H1 (cell line): Measurements from ENCODE around the gene CPNE4. TPM values are rescaled to one million over a fixed set of nuclear protein-coding genes. Genes with fewer than 3 reads are reported as not detected.

Source experiments
- CTCF ChIA-PET: fragments of 300-600 bp; sonication (Branson Sonifier 250); formaldehyde crosslinking; loops from one replicate; lab custom pipeline; 2021; ENCODE audit not compliant: partially characterized antibody; lab: Charles Lee
- POLR2A ChIA-PET: fragments of 300-600 bp; sonication (Branson Sonifier 250); formaldehyde crosslinking; loops from one replicate; lab custom pipeline; 2021; ENCODE audit warnings: inconsistent platforms; ENCODE audit not compliant: partially characterized antibody; lab: Charles Lee
- DNase-seq, 2 experiments: peaks; one replicate each; pipeline versions ENCODE4 v3.0.0 to v3.0.0-alpha.2; 2010 to 2022; ENCODE audit warnings: low spot score in 2 of 2, low read depth in 1 of 2, mixed read lengths in 1 of 2
- FAIRE-seq: peaks from 2 replicates; lab custom pipeline; 2011; peaks lifted over from hg19 to GRCh38; lab: Jason Lieb, UNC
- H2AFZ ChIP-seq: 2 replicates; pipeline ENCODE4 v1.8.1; 2012; ENCODE audit warnings: low read length, inconsistent platforms
- H2AK5ac ChIP-seq: 2 replicates; pipeline ENCODE4 v1.6.1; 2013; ENCODE audit warnings: low read depth, low read length
- H2BK120ac ChIP-seq: replicated peaks from 2 replicates; pipeline ENCODE3; 2013; ENCODE audit warnings: low read depth, low read length, inconsistent platforms
- H2BK12ac ChIP-seq: 2 replicates; pipeline ENCODE4 v1.6.1; 2013; ENCODE audit warnings: low read depth, low read length
- H2BK15ac ChIP-seq: 2 replicates; pipeline ENCODE4 v1.6.1; 2013; ENCODE audit warnings: low read length
- H2BK20ac ChIP-seq: 2 replicates; pipeline ENCODE4 v1.6.1; 2013; ENCODE audit warnings: low read length
- H2BK5ac ChIP-seq: 2 replicates; pipeline ENCODE4 v1.6.1; 2013; ENCODE audit warnings: low read depth, low read length
- H3K14ac ChIP-seq: 2 replicates; pipeline ENCODE4 v1.6.1; 2013; ENCODE audit warnings: inconsistent platforms; ENCODE audit not compliant: insufficient read length
- H3K18ac ChIP-seq: 2 replicates; pipeline ENCODE4 v1.6.1; 2013; ENCODE audit warnings: low read length; ENCODE audit errors: extremely low read depth
- H3K23ac ChIP-seq: 2 replicates; pipeline ENCODE4 v1.6.1; 2013; ENCODE audit warnings: inconsistent platforms; ENCODE audit not compliant: insufficient read length
- H3K23me2 ChIP-seq: 2 replicates; pipeline ENCODE4 v1.6.1; 2013; ENCODE audit warnings: low read depth, low read length
- H3K27ac ChIP-seq: 2 replicates; pipeline ENCODE4 v1.6.1; 2011; ENCODE audit warnings: low read depth, low read length, inconsistent platforms
- H3K27me3 ChIP-seq, 4 experiments: replicated peaks in 1 of 4; 1 replicate in 1 of 4; 2 replicates in 3 of 4; pipeline versions ENCODE4 v1.6.1 to v1.8.1; 2011 to 2013; ENCODE audit warnings: low read length in 3 of 4, mild to moderate bottlenecking in 3 of 4, inconsistent platforms in 2 of 4, mixed read lengths in 2 of 4, moderate library complexity in 1 of 4; ENCODE audit not compliant: control insufficient read depth in 3 of 4, insufficient read depth in 3 of 4; ENCODE audit errors: extremely low read depth in 1 of 4
- H3K36me3 ChIP-seq, 4 experiments: 2 replicates each; pipeline versions ENCODE4 v1.6.1 to v1.8.1; 2011 to 2013; ENCODE audit warnings: mild to moderate bottlenecking in 4 of 4, low read length in 3 of 4, moderate library complexity in 2 of 4, control low read depth in 1 of 4, inconsistent platforms in 1 of 4; ENCODE audit not compliant: insufficient read depth in 4 of 4, control insufficient read depth in 2 of 4
- H3K4ac ChIP-seq: replicated peaks from 2 replicates; pipeline ENCODE3; 2013; ENCODE audit warnings: low read length, low read depth, mixed read lengths, inconsistent platforms; ENCODE audit not compliant: insufficient read length
- H3K4me1 ChIP-seq, 4 experiments: replicated peaks in 1 of 4; 1 replicate in 1 of 4; 2 replicates in 3 of 4; pipeline versions ENCODE4 v1.6.1 to v1.8.1; 2011 to 2013; ENCODE audit warnings: low read length in 3 of 4, inconsistent platforms in 2 of 4, mixed read lengths in 1 of 4; ENCODE audit not compliant: insufficient read depth in 4 of 4, control insufficient read depth in 3 of 4
- H3K4me2 ChIP-seq, 2 experiments: 2 replicates each; pipeline versions ENCODE4 v1.6.1 to v1.8.1; 2011 to 2013; ENCODE audit warnings: low read depth in 2 of 2, low read length in 2 of 2, control low read depth in 1 of 2, inconsistent platforms in 1 of 2, mild to moderate bottlenecking in 1 of 2; ENCODE audit not compliant: insufficient read depth in 1 of 2
- H3K4me3 ChIP-seq, 4 experiments: fragments of 200-600, 300-600 bp in 1 of 4; sonication (generic), shearing (Covaris generic), sonication (Bioruptor Twin) in 1 of 4; 2 replicates each; pipeline versions ENCODE4 v1.5.1 to v1.8.1; 2011 to 2016; ENCODE audit warnings: low read length in 4 of 4, low read depth in 3 of 4, control low read depth in 2 of 4, inconsistent platforms in 2 of 4, mild to moderate bottlenecking in 2 of 4, mixed read lengths in 1 of 4, moderate library complexity in 1 of 4; ENCODE audit not compliant: insufficient read depth in 2 of 4; ENCODE audit errors: extremely low read depth in 1 of 4
- H3K56ac ChIP-seq: replicated peaks from 2 replicates; pipeline ENCODE3; 2013; ENCODE audit warnings: low read depth, mild to moderate bottlenecking, mixed read lengths, low read length, inconsistent platforms; ENCODE audit not compliant: insufficient read length
- H3K79me1 ChIP-seq: 2 replicates; pipeline ENCODE4 v1.6.1; 2013; ENCODE audit warnings: low read depth, low read length, control low read depth
- H3K79me2 ChIP-seq, 2 experiments: 2 replicates each; pipeline versions ENCODE4 v1.6.1 to v1.8.1; 2012 to 2013; ENCODE audit warnings: low read length in 2 of 2, mild to moderate bottlenecking in 2 of 2, inconsistent platforms in 1 of 2; ENCODE audit not compliant: insufficient read depth in 2 of 2, control insufficient read depth in 1 of 2
- H3K9ac ChIP-seq, 4 experiments: replicated peaks in 1 of 4; 1 replicate in 1 of 4; 2 replicates in 3 of 4; pipeline versions ENCODE4 v1.6.1 to v1.8.1; 2011 to 2013; ENCODE audit warnings: low read depth in 3 of 4, low read length in 3 of 4, control low read depth in 2 of 4, mild to moderate bottlenecking in 2 of 4, moderate library complexity in 2 of 4, inconsistent platforms in 1 of 4; ENCODE audit errors: extremely low read depth in 1 of 4
- H3K9me3 ChIP-seq, 2 experiments: 2 replicates each; pipeline versions ENCODE4 v1.6.1 to v1.8.1; 2012 to 2013; ENCODE audit warnings: mild to moderate bottlenecking in 2 of 2, moderate library complexity in 2 of 2, control low read depth in 1 of 2, inconsistent platforms in 1 of 2, low read depth in 1 of 2, low read length in 1 of 2, mixed read lengths in 1 of 2; ENCODE audit not compliant: insufficient read depth in 2 of 2
- H4K20me1 ChIP-seq, 2 experiments: replicated peaks in 1 of 2; 2 replicates each; pipeline versions ENCODE3 to v1.8.1; 2011 to 2013; ENCODE audit warnings: inconsistent platforms in 2 of 2, low read length in 2 of 2, mild to moderate bottlenecking in 1 of 2; ENCODE audit not compliant: insufficient read depth in 2 of 2, control insufficient read depth in 1 of 2
- H4K5ac ChIP-seq: 2 replicates; pipeline ENCODE4 v1.6.1; 2013; ENCODE audit warnings: low read length, low read depth, mixed read lengths, inconsistent platforms; ENCODE audit not compliant: insufficient read length
- H4K8ac ChIP-seq: 2 replicates; pipeline ENCODE4 v1.8.0; 2013; ENCODE audit warnings: mild to moderate bottlenecking, moderate library complexity, low read length, inconsistent platforms; ENCODE audit not compliant: insufficient read depth; ENCODE audit errors: extremely low read depth
- H4K91ac ChIP-seq: replicated peaks from 2 replicates; pipeline ENCODE3; 2013; ENCODE audit warnings: low read length, mixed read lengths, inconsistent platforms; ENCODE audit not compliant: insufficient read length
- GABPA ChIP-seq: IDR thresholded peaks from 2 replicates; pipeline ENCODE4 v1.6.1; 2011; ENCODE audit warnings: mild to moderate bottlenecking, low read length, moderate library complexity, borderline replicate concordance; ENCODE audit not compliant: insufficient read depth
- KDM5A ChIP-seq: fragments of 200-600 bp; IDR thresholded peaks from 2 replicates; pipeline ENCODE4 v1.7.1; 2012; ENCODE audit warnings: mild to moderate bottlenecking, low read length, inconsistent platforms, mixed read lengths
- SIX5 ChIP-seq: IDR thresholded peaks from 2 replicates; pipeline ENCODE4 v1.6.1; 2011; ENCODE audit warnings: mild to moderate bottlenecking, low read depth, low read length
- WGBS, 2 experiments: shearing (Covaris generic) in 1 of 2; methylation state at CpG; one replicate each; pipeline versions ENCODE4 v1.1.6 to v1.1.7; 2013 to 2015; ENCODE audit warnings: low lambda C conversion rate in 2 of 2, mixed read lengths in 2 of 2, inconsistent platforms in 1 of 2, low coverage in 1 of 2, missing lambda C conversion rate in 1 of 2; ENCODE audit not compliant: insufficient replicate concordance in 2 of 2, insufficient coverage in 1 of 2, insufficient read length in 1 of 2; ENCODE audit errors: extremely low coverage in 1 of 2, missing lambda C conversion rate in 1 of 2; 5-methylcytosine and 5-hydroxymethylcytosine counted together
- polyA plus RNA-seq, 7 experiments: library from polyadenylated mRNA; depleted of rRNA in 3 of 7; stranded (reverse) in 5 of 7; unstranded in 2 of 7; fragments of >200 nt in 5 of 7; fragments of 200-250 nt in 2 of 7; gene quantifications; 1 replicate in 5 of 7; 2 replicates in 1 of 7; 4 replicates in 1 of 7; pipeline versions ENCODE4 v1.2.1 to v1.2.3, GENCODE V29; 2011 to 2013; ENCODE audit warnings: missing spikeins in 2 of 7, mixed read lengths in 2 of 7
- total RNA-seq: library from RNA; stranded (reverse); fragmentation: NEBNext Ultra II Directional; extraction: Animal tissue kit (Norgen Biotek cat#: 25700); gene quantifications from 2 replicates; pipeline ENCODE4 v1.2.1, GENCODE V29; 2021

Gene CPNE4
- total and polyA plus RNA-seq, 2 of the 8 experiments (the other 6 are each of a cell fraction or from before 2014, with no cell fraction given): 0.82 to 3.8 TPM

DNA sequence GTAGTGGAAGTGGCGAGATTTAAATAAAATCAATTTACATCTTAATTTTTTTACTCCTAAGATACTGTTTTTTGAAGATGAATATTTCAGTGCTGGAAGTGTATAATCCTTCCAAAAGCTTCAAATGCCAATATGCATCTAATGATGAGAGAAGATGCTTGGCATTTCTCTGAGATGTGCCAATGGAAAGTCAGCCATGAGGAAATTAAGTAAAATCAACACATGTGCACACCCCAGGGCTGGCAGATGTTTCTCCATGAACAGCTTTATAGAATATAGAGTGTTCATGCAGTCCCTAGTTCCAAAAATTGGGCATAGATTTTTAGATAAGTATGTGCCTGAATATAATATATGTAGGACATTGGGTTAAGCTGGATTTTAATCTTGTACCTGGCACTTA lies 90.1 kb downstream of the CPNE4 start:
- no peak for DNase-seq
- Histone ChIP-seq H3K9ac (no peak overlapping the region), H2AK5ac (no peak overlapping the region)
- TF ChIP-seq KDM5A: no peak
- TF ChIP-seq GABPA: no peak
- TF ChIP-seq SIX5: no peak
- TF ChIP-seq, all 59 proteins: peak for 0
- no peak overlapping the region for H3K14ac ChIP-seq
- H3K18ac ChIP-seq: no peak overlapping the region
- 95% methylated on average over 1 of the region's 1 CpG; no CpG with 5 or more reads in 1 of the 2 experiments for WGBS, 2 experiments
- no peak overlapping the region for H2BK20ac ChIP-seq
- ChIA-PET CTCF (interaction anchor here (0.6 to 1.4 kb wide), 3 partner anchors 37 to 563 kb away, joined by 3 to 7 read pairs (median 3); no protein-coding TSS in a partner anchor), POLR2A (no interaction called here)
- H3K23ac ChIP-seq: no peak overlapping the region
- no peaks in the 10 kb centered on the region for H4K20me1 ChIP-seq
- H3K4me1 ChIP-seq: peaks cover 0 to 4% (median 0%) of the 10 kb centered on the region in 4 experiments; a peak in 1 of 7 replicates
- H3K4ac ChIP-seq: no peak overlapping the region
- no peaks in the 10 kb centered on the region for H3K79me1 ChIP-seq
- H3K27me3 ChIP-seq: no peaks in the 10 kb centered on the region
- H2BK120ac ChIP-seq: no peak overlapping the region
- no peaks in the 10 kb centered on the region for H3K9me3 ChIP-seq
- H4K91ac ChIP-seq: no peak overlapping the region
- H3K23me2 ChIP-seq: no peaks in the 10 kb centered on the region; the same call in 1 of the 2 replicates
- H3K4me2 ChIP-seq: no peak overlapping the region
- no peak overlapping the region for H2BK15ac ChIP-seq
- H4K8ac ChIP-seq: no peak overlapping the region
- no peak overlapping the region for H3K27ac ChIP-seq
- no peak for FAIRE-seq
- H2AFZ ChIP-seq: no peak overlapping the region
- no peak overlapping the region for H3K56ac ChIP-seq
- H3K79me2 ChIP-seq: no peaks in the 10 kb centered on the region
- H3K4me3 ChIP-seq: no peak overlapping the region
- H3K36me3 ChIP-seq: no peaks in the 10 kb centered on the region
- no peak overlapping the region for H2BK5ac ChIP-seq
- H4K5ac ChIP-seq: no peak overlapping the region
- no peak overlapping the region for H2BK12ac ChIP-seq
